ENCODE results near the gene DAZAP1. TPM values are rescaled to one million over a fixed set of nuclear protein-coding genes. Genes with fewer than 3 reads are reported as not detected.

Gene DAZAP1
- total RNA-seq, 1 experiment from 2014 or later, result 360 TPM

DNA sequence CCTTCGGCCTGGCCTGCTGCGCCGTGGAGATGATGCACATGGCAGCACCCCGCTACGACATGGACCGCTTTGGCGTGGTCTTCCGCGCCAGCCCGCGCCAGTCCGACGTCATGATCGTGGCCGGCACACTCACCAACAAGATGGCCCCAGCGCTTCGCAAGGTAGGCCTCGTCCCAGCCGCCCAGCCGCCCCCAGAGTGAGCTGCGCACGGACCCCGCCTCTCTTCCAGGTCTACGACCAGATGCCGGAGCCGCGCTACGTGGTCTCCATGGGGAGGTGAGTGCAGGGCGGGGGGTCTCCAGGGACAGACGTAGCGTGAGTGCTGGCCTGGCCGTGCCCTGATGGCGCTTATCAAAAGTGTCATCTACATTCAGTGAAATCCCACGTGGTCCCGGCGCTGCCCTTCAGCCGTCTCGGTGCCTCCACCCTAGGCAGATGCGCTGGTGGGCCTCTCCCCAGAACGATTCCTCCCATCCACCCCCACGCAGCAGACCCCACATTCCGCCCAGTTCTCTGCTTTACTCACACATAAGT, 16.4 kb upstream of the DAZAP1 start (continued):
- TF ChIP-seq, protein P1, sequence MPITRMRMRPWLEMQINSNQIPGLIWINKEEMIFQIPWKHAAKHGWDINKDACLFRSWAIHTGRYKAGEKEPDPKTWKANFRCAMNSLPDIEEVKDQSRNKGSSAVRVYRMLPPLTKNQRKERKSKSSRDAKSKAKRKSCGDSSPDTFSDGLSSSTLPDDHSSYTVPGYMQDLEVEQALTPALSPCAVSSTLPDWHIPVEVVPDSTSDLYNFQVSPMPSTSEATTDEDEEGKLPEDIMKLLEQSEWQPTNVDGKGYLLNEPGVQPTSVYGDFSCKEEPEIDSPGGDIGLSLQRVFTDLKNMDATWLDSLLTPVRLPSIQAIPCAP (CRISPR knock-in tag; IDR thresholded peaks at IDR 0.05), result no peak
- TF ChIP-seq, protein P2, sequence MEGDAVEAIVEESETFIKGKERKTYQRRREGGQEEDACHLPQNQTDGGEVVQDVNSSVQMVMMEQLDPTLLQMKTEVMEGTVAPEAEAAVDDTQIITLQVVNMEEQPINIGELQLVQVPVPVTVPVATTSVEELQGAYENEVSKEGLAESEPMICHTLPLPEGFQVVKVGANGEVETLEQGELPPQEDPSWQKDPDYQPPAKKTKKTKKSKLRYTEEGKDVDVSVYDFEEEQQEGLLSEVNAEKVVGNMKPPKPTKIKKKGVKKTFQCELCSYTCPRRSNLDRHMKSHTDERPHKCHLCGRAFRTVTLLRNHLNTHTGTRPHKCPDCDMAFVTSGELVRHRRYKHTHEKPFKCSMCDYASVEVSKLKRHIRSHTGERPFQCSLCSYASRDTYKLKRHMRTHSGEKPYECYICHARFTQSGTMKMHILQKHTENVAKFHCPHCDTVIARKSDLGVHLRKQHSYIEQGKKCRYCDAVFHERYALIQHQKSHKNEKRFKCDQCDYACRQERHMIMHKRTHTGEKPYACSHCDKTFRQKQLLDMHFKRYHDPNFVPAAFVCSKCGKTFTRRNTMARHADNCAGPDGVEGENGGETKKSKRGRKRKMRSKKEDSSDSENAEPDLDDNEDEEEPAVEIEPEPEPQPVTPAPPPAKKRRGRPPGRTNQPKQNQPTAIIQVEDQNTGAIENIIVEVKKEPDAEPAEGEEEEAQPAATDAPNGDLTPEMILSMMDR (IDR thresholded peaks at IDR 0.05), result no peak

DNA sequence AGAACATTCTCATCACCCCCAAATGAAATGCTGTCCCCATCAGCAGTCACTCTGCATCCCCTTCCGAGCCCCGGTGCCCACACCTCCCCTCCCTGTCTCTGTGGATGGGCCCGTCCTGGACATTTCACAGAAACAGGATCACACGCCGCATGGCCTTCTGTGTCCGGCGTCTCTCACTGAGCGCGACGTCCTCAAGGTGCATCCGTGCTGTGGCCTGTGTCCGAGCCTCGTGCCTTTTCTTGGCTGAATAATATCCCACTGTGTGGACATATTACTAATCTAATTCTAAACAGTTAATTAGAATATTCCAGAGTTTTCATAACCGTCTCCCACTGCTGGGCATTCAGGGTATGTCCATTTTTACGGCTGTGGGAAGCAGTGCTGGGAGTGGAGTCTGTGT, 15.0 kb upstream of the DAZAP1 start:
- Mint-ChIP-seq H3K4me3 (no peak overlapping the region), H3K27me3 (ENCODE audit: low read depth) (no peaks in the 10 kb centered on the region), H3K36me3 (peaks cover 22% of the 10 kb centered on the region), H3K9me3 (no peaks in the 10 kb centered on the region), H3K27ac (no peak overlapping the region), H3K4me1 (no peaks in the 10 kb centered on the region)
- no peak for DNase-seq (ENCODE audit: low spot score)
- ChIA-PET POLR2A (no interaction called here), CTCF (no interaction called here)
- ATAC-seq, result no peak
- TF ChIP-seq ETV6 (CRISPR knock-in tag; IDR thresholded peaks at IDR 0.05), result no peak
- TF ChIP-seq MYBL2 (CRISPR knock-in tag; IDR thresholded peaks at IDR 0.05), result no peak
- no peak for TF ChIP-seq ZNF671 (CRISPR knock-in tag; IDR thresholded peaks at IDR 0.05)
- TF ChIP-seq, protein P3, sequence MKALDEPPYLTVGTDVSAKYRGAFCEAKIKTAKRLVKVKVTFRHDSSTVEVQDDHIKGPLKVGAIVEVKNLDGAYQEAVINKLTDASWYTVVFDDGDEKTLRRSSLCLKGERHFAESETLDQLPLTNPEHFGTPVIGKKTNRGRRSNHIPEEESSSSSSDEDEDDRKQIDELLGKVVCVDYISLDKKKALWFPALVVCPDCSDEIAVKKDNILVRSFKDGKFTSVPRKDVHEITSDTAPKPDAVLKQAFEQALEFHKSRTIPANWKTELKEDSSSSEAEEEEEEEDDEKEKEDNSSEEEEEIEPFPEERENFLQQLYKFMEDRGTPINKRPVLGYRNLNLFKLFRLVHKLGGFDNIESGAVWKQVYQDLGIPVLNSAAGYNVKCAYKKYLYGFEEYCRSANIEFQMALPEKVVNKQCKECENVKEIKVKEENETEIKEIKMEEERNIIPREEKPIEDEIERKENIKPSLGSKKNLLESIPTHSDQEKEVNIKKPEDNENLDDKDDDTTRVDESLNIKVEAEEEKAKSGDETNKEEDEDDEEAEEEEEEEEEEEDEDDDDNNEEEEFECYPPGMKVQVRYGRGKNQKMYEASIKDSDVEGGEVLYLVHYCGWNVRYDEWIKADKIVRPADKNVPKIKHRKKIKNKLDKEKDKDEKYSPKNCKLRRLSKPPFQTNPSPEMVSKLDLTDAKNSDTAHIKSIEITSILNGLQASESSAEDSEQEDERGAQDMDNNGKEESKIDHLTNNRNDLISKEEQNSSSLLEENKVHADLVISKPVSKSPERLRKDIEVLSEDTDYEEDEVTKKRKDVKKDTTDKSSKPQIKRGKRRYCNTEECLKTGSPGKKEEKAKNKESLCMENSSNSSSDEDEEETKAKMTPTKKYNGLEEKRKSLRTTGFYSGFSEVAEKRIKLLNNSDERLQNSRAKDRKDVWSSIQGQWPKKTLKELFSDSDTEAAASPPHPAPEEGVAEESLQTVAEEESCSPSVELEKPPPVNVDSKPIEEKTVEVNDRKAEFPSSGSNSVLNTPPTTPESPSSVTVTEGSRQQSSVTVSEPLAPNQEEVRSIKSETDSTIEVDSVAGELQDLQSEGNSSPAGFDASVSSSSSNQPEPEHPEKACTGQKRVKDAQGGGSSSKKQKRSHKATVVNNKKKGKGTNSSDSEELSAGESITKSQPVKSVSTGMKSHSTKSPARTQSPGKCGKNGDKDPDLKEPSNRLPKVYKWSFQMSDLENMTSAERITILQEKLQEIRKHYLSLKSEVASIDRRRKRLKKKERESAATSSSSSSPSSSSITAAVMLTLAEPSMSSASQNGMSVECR (CRISPR knock-in tag; IDR thresholded peaks at IDR 0.05; ENCODE audit: borderline replicate concordance), result no peak
- TF ChIP-seq, protein P4, sequence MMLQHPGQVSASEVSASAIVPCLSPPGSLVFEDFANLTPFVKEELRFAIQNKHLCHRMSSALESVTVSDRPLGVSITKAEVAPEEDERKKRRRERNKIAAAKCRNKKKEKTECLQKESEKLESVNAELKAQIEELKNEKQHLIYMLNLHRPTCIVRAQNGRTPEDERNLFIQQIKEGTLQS (CRISPR knock-in tag; conservative IDR thresholded peaks at IDR 0.05), result no peak
- no peak for TF ChIP-seq TP53 (CRISPR knock-in tag; IDR thresholded peaks at IDR 0.05)
- no peak for TF ChIP-seq CREB1 (CRISPR knock-in tag; IDR thresholded peaks at IDR 0.05)
- TF ChIP-seq ZNF138 (CRISPR knock-in tag; conservative IDR thresholded peaks at IDR 0.05), result no peak
- TF ChIP-seq ZNF263 (CRISPR knock-in tag; IDR thresholded peaks at IDR 0.05; ENCODE audit: low read depth), result no peak
- TF ChIP-seq GABPB1 (CRISPR knock-in tag; IDR thresholded peaks at IDR 0.05), result no peak
- TF ChIP-seq, protein P5, sequence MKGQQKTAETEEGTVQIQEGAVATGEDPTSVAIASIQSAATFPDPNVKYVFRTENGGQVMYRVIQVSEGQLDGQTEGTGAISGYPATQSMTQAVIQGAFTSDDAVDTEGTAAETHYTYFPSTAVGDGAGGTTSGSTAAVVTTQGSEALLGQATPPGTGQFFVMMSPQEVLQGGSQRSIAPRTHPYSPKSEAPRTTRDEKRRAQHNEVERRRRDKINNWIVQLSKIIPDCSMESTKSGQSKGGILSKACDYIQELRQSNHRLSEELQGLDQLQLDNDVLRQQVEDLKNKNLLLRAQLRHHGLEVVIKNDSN (CRISPR knock-in tag; IDR thresholded peaks at IDR 0.05), result no peak
- TF ChIP-seq NFYB (CRISPR knock-in tag; conservative IDR thresholded peaks at IDR 0.05; ENCODE audit: low read depth), result no peak
- TF ChIP-seq ZBTB21 (CRISPR knock-in tag; IDR thresholded peaks at IDR 0.05; ENCODE audit: borderline replicate concordance), result no peak
- TF ChIP-seq CREM (CRISPR knock-in tag; IDR thresholded peaks at IDR 0.05), result no peak
- no peak for TF ChIP-seq ESRRA (CRISPR knock-in tag; IDR thresholded peaks at IDR 0.05; ENCODE audit: borderline replicate concordance)
- no peak for TF ChIP-seq NR3C1 (CRISPR knock-in tag; conservative IDR thresholded peaks at IDR 0.05; ENCODE audit: low read depth)
- TF ChIP-seq ZNF317 (CRISPR knock-in tag; IDR thresholded peaks at IDR 0.05; ENCODE audit: borderline replicate concordance, low read depth), result no peak
- TF ChIP-seq, protein P6, sequence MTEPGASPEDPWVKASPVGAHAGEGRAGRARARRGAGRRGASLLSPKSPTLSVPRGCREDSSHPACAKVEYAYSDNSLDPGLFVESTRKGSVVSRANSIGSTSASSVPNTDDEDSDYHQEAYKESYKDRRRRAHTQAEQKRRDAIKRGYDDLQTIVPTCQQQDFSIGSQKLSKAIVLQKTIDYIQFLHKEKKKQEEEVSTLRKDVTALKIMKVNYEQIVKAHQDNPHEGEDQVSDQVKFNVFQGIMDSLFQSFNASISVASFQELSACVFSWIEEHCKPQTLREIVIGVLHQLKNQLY (CRISPR knock-in tag; IDR thresholded peaks at IDR 0.05), result no peak
- TF ChIP-seq, protein P7, sequence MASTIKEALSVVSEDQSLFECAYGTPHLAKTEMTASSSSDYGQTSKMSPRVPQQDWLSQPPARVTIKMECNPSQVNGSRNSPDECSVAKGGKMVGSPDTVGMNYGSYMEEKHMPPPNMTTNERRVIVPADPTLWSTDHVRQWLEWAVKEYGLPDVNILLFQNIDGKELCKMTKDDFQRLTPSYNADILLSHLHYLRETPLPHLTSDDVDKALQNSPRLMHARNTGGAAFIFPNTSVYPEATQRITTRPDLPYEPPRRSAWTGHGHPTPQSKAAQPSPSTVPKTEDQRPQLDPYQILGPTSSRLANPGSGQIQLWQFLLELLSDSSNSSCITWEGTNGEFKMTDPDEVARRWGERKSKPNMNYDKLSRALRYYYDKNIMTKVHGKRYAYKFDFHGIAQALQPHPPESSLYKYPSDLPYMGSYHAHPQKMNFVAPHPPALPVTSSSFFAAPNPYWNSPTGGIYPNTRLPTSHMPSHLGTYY (CRISPR knock-in tag; IDR thresholded peaks at IDR 0.05), result no peak
